22Rv1 (cell line): ENCODE data around the gene DEFB131B.
"Not testable (repeated sequence)": the region's sequence is repeated elsewhere in the genome, so short reads cannot be mapped to it uniquely, and the experiment has no call there.

Experiments used
- ZFX ChIP-seq: fragments of 450-650 bp; IDR thresholded peaks from 2 replicates; pipeline ENCODE4 v1.6.1; 2017; ENCODE audit warnings: antibody characterized with exemption, borderline replicate concordance
- TF ChIP-seq, protein P1 (sequence below): fragments of 450-650 bp; IDR thresholded peaks from 2 replicates; pipeline ENCODE4 v1.5.1; 2017; ENCODE audit warnings: mild to moderate bottlenecking

DNA sequence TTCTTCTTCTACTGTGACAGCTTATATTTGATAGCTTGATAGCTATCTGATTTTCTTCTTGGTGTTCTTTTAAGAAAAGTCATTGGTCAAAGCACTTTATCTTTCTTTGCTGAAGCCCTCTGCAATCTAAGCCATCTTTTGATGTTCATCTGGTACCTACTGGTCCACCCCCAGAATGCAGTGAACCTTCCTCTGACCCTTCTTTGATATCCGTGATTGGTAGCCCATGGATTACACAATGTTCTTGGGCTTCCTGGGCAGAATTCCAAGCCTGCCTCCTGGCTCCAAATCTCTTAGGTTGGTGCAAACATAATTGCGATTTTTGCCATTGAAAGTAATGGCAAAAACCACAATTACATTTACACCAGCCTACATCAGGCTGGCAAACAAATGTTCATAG, 2.0 kb upstream of the DEFB131B start:
- TF ChIP-seq, protein P1, sequence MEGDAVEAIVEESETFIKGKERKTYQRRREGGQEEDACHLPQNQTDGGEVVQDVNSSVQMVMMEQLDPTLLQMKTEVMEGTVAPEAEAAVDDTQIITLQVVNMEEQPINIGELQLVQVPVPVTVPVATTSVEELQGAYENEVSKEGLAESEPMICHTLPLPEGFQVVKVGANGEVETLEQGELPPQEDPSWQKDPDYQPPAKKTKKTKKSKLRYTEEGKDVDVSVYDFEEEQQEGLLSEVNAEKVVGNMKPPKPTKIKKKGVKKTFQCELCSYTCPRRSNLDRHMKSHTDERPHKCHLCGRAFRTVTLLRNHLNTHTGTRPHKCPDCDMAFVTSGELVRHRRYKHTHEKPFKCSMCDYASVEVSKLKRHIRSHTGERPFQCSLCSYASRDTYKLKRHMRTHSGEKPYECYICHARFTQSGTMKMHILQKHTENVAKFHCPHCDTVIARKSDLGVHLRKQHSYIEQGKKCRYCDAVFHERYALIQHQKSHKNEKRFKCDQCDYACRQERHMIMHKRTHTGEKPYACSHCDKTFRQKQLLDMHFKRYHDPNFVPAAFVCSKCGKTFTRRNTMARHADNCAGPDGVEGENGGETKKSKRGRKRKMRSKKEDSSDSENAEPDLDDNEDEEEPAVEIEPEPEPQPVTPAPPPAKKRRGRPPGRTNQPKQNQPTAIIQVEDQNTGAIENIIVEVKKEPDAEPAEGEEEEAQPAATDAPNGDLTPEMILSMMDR, result not testable (repeated sequence)
- not testable (repeated sequence) for TF ChIP-seq ZFX
